Daoy (cell line): ENCODE data around the gene IFNG-AS1. TPM values are rescaled to one million over a fixed set of nuclear protein-coding genes. Genes with fewer than 3 reads are reported as not detected.

Experiments used
- DNase-seq: peaks from one replicate; pipeline ENCODE4 v3.0.0-alpha.2; 2015; ENCODE audit warnings: low read depth
- total RNA-seq: library from RNA; depleted of rRNA; stranded (reverse); fragments of >200 nt; shearing (Covaris generic); gene quantifications from 2 replicates; pipeline ENCODE4 v1.2.3, GENCODE V29; 2014; rRNA removed

IFNG-AS1 gene
- total RNA-seq, 1 experiment from 2014 or later = not detected

DNA sequence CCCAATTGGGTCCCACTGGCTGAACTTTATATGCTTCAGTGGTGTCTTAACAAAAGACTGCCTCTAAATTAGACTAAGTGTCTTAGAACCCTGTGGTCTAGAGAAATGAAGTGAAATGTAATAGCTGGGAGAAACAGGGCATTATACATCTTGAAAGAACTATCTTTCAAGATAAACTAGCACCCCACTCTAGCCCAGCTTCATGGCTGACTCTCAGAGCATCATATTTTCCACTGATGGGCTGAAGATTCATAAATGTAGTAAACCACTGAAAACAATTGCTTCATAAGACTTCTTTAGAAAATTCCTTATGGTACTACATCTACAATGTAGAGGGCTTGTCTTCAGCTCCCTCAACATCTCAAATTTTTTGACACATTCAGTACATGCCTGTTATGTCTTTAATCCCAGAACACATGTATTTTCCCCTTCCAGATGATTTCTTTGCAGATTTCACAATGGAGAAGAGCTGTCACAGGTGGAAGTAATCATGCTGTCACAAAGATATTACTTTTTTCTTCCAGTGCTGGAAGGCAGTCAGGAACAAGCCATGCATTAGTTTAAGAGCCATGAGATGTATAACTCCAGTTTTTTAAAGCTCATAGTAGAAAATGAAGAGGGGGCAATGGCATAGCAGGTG lies 48.5 kb downstream of the IFNG-AS1 start:
- no peak for DNase-seq

DNA sequence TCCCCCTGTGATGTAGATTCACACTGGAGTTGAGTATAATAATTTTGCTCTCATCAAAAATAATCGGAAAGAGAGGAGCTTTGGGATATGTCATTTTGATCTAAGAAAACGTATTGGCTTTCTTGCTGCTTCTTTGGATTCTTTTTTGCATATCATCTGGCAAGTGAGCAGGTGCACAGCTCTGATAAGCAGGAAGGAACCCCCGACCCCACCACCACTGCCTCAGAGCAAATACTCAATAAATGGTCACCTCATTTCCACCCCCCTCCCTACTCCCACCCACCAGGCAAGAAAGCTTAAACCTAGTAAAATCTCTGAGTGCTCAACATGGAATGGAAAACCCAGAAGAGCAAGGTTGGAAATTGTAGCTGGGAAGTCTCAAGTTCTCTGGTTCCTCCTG lies 49.4 kb downstream of the IFNG-AS1 start:
- DNase-seq = no peak

DNA sequence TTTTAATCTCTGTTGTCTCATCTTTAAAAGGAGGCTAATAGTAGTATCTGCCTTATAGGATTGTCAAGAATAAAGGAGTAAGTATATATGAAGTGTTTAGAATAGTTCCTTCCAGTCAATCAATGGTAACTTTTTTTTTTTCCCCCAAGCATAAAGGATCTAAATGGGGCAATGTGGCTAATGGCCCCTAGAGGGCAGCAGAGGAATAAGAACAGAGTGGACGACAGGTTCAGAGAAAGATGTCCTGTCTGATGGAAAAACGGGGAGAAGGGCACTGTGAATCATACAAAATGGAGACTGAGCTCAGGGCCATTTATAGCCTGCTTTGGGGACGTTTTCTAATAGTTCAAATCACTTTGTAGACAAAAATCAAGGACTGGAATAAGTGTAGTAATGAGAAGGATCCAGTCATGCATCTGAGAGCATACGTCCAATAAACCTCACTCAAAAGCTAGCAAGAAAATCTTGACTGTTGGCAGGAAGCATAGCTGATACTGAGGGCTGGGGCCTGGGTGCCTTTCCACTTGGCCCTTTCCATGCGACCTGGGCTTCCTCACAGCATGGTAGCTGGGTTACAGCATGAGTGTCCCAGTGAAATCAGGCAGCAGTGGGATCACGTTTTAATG lies 51.3 kb downstream of the IFNG-AS1 start:
- peak; percentile 79 for DNase-seq

DNA sequence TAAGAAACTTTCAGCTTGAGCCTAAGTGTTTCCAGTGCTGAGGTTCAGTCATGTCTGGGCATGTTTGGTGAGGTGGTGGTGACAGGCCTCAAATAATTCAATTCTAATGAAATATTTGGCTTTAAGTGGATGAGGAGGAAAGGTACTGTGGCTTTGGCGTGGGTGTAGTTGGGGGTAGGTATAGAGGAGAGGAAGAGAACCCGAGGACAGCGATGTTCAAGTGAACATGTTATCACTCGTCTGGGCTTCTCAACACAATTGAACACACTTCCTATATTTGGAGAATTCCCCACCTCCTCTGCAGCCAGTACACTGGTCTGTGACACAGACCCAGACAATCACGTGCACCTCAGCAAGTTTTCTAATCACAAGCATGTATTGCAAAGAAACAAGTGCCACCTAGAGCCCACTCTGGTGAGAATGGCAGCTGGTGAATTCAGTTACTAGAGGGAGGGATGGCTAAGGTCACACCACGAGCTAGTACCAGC lies 53.0 kb downstream of the IFNG-AS1 start:
- DNase-seq = no peak

DNA sequence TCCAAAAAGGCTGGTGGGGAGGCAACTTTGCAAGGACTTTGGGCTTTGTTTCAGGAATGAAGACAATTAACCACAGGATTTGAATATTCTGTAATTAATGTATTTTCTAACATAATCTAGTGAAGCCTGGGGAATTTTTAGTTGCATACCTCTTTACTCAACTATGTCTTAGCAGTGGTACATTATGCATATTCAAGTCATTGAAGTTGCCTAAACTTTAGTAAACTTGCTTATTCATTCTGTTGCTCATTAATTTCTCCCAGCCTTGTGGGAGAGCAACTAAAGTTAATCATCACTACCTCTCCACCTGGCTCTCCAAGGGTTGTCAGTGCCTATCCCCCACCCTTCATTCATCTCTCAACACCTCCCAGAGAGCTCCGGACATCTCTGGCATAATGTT lies 54.2 kb downstream of the IFNG-AS1 start:
- DNase-seq = no peak

DNA sequence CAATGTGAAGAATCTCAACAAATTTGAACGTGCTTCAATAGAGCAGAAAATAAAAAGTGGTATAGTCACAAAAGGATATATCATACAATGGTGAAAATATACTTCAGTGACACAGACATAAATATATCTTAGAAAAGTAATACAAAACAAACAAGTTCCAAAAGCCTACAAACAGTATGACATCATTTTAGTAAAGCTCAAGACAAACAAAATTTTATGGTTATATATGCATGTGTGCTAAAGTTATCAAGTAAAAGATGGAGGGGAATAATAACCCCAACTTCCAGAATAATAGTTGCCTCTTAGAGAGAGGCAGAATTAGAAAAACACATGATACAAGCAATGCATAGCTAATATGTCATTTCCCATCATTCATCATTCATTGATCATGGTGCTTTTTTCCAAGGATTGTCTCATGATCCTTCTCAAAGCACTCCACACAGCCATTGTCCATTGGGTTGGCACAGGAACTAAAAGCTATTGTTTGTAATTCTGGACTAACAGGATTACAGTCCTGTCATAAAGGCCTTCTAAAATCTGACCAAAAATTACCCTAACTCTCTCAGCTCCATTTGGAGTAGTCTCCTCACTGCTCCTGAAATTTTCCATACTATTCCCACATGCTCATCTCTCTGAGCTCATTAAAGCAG lies 59.5 kb downstream of the IFNG-AS1 start:
- DNase-seq = no peak

DNA sequence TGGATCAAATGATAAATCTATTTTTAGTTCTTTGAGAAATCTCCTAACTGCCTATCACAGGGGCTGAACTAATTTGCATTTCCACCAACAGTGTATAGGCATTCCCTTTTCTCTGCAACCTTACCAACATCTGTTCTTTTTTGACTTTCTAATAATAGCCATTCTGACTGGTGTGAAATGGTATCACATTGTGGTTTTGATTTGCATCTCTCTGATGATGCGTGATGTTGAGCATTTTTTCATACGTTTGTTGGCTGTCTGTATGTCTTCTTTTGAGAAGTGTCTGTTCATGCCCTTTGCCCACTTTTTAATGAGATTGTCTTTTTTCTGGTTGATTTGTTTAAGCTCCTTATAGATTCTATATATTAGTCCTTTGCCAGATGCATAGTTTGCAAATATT lies 67.1 kb downstream of the IFNG-AS1 start:
- no peak for DNase-seq

DNA sequence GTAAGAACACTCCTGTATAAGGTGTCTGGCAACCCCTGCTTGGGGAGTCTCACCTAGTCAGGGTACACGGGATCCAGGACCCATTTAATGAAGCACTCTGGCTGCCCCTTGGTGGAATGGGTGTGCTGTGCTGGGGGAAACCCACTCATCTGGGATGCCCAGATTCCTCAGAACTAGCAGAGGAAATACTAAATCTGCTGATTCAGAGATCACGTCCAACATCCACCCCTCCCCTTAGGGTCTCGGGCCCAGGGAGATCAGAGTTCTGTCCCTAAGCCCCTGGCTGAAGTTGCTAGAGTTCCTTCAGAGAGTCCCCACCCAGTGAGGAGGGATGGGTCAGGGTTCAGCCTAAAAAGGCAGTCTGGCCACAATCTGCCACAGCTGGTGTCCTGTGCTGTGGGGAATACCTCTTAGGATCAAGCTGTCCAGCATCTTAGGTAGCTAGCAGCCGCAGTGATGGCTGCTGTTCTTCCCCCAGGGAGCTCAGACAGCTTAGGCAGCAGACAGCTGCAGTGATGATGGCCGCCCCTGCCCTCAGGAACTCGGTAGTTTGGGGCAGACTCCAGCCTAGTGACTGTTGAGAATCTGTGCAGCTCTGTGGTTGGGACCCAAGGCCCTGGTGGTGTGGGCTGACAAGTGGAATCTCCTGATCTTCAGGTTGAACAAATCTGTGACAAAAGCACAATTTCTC lies 74.8 kb downstream of the IFNG-AS1 start:
- DNase-seq = no peak

DNA sequence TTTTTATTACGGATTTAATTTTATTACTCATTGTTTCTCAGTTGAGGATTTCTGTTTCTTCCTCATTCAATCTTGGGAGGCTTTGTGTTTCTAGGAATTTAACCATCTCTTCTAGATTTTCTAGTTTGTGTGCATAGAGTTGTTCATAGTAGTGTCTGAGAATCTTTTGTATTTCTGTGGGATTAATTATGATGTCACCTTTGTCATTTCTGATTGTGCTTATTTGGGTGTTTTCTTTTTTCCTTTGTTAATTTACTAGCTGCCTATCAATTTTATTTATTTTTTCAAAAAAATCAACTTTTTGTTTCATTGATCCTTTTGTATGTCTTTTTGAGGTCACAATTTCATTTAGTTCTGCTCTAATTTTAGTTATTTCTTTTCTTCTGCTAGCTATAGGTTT lies 75.9 kb downstream of the IFNG-AS1 start:
- no peak for DNase-seq

DNA sequence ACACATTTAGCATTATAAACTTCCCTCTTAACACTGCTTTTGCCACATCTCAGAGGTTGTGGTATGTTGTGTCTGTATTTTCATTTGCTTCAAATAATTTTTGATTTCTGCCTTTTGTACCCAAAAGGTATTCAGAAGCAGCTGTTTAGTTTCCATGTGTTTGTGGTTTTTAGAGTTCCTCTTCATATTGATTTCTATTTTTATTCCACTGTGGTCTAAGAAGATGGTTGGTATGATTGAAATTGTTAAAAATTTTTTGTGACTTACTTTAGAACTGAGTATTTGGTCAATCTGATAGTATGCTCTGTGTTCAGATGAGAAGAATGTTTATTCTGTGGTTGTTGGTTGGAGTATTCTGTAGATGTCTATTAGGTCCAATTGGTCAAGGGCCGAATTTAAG lies 76.4 kb downstream of the IFNG-AS1 start:
- DNase-seq = no peak

DNA sequence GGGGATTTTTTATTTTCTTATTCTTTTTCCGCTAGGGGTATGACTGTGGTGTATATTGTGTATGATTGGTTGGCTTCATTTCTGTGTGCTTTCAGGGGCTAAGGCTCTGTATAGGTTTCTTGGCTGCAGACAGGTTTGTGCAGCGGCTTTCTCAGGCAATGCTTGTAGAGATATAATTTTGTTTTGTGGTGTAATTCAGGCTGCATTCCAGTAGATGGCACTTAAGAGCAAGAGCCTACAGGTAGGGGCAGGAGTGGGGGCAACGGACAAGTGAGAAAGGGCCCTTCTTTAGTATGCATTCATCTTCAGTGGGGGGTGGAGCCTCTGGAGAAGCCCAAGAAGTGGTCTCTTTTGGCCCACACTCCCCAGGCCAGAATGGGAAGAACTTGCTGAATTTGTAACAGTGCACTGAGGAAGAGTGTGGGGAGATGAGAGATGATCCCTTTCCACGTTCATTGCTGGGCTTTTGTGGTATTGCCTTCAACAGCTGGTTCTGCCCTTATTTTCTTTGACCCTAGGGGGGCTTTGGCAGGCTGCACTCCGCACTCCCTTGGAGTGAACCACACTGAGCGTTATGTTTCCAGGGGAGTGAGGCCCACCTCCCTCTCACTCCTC lies 78.6 kb downstream of the IFNG-AS1 start:
- DNase-seq = no peak

DNA sequence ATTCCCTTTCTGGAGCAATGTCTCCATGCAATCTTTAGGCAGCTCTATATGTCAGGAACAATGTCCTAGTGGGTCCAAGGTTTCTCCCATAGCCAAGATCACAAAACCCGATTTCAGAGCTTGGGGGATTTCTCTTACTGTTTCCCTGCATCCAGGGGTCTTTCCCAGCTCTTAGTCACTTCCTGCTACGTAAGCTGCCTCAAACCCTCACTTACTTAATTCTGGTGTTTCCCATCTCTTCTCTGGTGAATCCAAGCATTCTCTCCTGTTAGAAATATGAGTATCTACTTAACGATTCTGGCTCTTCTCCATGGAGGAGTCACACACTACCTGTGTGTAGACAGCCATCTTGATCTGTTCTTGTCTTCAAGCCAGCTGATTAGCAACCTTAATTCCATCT lies 80.0 kb downstream of the IFNG-AS1 start:
- DNase-seq = peak; percentile 28

Other genes starting within 250 kb of the IFNG-AS1 start
- not detected in 2 replicates for gene IFNG, start 170.3 kb downstream of the IFNG-AS1 start, total RNA-seq
- not detected in 2 replicates for gene IL26, start 236.4 kb downstream of the IFNG-AS1 start, total RNA-seq